Stimulated activated CD8-positive, alpha-beta memory T cell treated with anti-CD3 and anti-CD28 coated beads, Interleukin-4, amount 100 ng/mL, for 24 hours (primary cell): Measurements from ENCODE around the gene SKAP2.

Experiments
- DNase-seq: peaks from one replicate; pipeline ENCODE4 v3.0.0-alpha.2; 2020; ENCODE audit warnings: low read depth

SKAP2 gene

DNA sequence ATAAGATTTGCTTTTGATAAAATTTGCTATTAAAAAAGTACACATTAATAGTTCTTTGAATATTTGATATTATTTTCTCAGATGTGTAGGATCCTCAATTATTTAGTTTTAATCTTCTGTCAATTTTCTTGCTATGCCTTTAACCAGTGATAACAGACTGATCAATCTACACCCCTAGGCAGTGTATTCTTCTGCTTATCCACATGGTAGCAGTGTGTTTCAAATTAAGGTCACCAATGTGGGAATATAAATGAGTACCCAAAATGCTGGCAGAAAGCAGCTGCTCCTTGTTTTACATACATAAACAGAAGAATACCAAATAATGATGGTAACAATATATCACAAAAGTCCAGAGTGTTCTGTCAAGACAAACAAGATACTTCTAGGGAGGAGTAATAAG lies 87.0 kb downstream of the SKAP2 start:
- no peak for DNase-seq

DNA sequence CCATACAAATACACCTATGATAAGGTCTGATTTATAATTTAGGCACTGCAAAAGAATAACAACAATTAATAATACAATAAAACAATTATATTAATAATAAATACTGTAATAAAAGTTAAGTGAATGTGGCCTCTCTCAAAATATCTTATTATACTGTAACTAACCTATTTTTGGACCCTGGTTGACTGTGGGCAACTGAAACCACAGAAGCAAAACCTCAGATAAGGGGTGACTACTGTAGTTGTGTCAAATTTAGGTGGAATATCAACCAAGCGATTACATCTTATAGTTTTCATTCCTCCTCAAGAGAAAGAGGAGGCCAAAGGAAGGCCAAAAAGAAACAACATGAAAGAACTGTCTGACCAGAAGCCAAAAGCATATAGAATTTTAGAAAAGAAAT lies 103.9 kb downstream of the SKAP2 start:
- DNase-seq: no peak

DNA sequence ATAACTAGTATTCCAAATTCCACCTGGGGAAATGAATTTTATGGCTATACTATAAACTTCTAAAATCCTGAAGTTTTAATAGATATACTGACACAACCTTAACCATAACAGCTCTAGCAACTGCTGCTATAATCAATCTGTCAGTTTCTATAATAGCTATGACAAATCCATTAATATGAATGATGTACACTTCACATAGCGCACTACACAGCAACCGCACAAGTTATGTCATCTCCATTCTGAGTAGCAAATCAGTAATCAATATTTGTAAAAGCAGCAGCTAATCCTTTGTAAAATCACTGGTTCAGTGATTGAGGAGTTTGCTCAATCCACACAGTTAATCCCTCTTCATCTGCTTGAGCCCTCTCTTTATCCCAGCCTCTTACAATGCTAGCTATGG lies 105.3 kb downstream of the SKAP2 start:
- no peak for DNase-seq

DNA sequence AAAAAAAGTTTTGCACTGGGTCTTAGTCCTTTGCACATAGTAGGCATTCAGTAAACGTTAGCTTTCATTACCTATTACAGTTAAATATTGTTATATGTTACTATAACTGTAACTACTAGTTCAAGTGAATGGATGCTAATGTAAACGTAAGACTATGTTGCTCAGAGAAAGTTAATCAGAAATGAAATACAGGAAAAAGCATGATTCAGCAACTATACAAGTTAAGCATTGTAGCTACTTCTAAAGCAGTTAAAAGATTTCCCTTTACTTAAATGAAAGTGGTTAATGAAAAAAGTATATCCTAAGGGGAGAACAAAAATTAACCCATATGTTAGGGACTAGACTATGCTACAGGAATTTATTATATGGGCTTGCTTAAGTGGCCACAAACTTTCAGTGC lies 121.2 kb downstream of the SKAP2 start:
- DNase-seq: no peak

DNA sequence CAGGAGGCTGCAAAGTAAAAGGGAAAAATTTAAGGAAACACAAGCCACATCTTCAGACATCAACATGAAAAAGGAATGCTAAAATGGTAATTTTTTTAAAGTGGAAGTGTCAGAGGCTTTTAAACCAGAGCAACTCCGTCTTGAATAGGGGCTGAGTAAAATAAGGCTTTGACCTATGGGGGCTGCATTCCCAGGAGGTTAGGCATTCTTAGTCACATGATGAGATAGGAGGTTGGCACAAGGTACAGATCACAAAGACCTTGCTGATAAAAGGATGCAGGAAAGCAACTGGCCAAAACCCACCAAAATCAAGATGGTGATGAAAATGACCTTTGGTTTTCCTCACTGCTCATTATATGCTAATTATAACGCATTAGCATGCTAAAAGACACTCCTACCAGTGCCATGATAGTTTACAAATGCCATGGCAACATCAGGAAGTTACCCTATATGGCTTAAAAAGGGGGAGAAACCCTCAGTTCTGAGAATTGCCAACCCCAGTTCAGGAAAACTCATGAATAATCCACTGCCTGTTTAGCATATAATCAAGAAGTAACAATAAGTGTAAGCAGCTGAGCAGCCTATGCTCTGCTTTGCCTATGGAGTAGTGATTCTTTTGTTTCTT lies 128.3 kb downstream of the SKAP2 start:
- no peak for DNase-seq

DNA sequence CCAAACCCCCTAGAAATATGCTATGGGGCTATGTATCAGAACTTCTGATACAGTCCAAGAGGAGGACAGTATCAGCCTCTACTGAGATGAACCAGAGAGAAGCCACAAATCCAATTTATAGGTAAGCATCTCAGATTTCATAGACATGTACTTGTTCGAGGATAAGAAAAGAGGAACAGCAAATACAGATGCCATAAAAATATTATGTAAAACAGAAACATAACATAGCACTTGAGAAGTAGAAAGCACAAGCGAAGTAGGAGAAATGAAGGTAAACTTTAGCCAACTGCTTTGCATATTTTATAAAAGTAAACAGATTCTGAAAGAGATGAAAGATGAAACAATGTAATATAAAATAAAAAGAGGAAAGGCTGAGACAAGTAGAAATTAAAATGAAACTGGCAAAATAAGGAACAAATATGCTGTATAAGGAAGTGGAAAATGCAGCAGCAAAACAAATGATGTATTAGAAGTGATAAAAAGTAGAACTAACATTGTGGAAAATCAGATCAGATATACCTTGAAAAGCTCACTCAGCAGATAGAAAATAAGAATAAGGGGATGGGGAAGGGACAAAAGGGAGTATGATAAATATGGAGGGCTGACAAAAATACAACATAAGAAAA lies 135.1 kb downstream of the SKAP2 start:
- no peak for DNase-seq

DNA sequence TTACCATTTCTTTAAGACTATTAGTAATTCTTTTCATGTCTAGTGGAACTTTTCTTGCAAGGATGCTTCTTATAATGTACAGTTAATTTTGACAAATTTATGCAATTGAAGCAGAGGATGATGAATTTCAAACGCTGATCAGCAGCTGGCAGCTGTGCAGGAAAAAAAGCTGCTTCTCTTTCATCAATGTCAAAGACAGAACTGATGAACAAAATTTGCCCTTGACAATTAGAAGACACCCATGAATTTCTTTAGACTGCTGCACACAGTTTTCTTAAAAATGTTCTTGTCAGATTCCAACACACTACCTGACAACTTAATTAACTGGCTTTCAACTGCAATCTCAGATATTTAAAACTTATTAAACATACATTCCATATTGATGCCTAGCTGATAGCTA lies 138.3 kb downstream of the SKAP2 start:
- DNase-seq: no peak

DNA sequence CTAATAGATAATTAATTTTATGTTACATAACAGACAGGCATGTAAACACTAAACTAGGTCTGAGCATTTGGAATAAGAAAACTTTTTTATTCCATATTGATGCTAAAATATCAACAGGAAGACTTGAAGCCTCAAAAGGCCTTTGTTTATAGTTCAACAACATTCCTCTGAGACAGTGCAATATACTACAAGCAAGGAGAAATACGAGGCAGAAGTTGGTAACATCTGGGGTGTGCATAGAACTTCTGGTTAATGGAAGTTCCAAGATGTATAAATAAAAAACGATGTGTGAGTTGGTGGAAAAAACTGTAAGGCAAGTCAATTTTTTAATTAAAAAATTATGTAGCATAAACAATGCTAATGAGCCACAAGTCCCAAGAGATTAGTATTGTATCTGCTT lies 139.6 kb downstream of the SKAP2 start:
- no peak for DNase-seq

DNA sequence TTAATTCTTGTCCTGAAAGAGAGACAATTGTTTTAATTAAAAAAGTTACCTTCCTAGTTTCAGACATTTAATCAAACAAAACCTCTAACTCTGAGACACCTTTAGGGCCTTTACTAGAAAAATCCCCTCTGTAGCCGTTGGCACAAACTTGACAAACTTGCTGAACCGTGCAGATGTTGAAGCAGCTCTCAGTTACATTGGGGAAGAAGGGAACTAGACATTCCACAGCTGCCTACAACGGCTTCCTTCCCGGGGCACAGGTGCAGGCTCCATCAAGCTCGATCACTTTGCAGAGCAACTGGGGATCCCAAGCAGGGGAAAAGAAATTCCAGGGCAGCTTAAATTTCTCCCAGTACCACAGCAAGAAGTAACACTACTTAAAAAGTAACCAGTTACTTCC lies 141.3 kb downstream of the SKAP2 start:
- DNase-seq: no peak

DNA sequence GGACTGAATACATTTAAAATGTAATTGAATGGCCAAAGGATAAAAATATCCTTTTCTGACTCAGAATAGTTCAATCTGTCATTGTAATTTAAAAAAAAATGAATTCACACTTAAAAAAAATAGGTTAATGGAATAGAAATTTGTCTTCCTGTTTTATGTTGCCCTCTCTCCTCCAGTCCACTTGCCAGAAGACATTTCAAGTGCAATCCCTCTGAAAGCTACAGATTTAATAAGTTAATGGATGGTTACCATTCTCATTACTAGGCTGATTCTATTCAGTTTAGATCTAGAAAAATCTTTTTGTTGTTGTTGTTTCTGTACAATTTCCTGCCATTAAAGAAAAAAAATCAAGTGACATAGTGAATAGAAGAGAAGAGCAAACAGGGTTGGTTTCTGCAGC lies 142.9 kb downstream of the SKAP2 start:
- no peak for DNase-seq

DNA sequence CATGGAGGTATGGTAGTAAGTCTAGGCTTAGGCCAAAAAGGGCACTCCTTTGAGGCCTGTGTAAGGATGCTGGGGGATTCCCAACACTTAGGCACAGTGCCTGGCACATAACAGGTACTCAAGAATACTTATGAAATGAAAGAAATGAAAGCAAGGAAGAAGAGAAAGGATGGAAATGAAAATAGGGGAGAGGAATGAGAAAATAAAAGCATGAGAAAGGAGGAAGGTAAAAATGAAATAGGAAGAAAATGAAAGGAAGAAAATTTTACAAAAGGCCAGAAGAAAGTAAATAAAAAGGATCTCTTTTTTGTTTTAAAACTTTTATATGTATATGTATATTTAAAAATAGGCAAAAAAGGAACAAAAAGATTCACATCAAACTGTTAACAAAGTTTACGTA lies 146.3 kb downstream of the SKAP2 start:
- DNase-seq: no peak

DNA sequence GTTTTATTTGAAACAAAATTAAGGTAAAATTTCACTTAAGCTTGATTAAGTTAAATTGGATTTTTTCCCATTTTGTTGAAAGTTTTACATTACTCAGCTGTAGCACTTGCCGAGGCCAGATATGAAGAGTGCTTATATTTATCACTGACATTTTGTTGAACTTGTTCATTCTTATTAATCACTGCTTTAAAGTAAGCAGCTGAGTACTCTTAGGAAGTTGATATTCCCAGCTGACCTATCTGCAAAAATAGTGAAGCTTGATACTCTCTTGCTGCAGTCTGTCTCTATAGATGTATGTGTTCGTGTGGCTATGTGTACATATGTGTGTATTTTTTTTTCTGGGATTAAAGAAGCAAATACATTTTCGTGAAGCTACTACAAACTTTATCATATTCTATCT lies 150.0 kb downstream of the SKAP2 start:
- DNase-seq: no peak

DNA sequence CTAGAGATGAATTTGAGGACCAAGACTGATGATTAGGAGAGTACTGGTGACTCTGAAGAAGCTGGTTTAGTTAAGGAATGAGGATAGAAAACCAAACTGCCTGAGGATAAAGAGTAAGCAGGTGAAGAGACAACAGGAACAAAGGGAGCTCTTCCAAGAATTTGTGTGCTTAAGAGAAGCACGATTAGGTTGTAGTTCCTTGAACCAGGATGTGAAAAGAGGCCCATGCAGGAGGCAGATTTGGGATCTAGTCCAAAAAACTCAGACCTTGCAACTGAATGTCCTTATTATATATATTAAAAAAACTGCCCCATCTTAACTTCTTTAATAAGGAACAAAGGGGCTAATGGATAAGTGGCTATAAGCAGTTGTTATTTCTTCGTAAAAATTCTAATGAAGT lies 150.4 kb downstream of the SKAP2 start:
- DNase-seq: no peak

DNA sequence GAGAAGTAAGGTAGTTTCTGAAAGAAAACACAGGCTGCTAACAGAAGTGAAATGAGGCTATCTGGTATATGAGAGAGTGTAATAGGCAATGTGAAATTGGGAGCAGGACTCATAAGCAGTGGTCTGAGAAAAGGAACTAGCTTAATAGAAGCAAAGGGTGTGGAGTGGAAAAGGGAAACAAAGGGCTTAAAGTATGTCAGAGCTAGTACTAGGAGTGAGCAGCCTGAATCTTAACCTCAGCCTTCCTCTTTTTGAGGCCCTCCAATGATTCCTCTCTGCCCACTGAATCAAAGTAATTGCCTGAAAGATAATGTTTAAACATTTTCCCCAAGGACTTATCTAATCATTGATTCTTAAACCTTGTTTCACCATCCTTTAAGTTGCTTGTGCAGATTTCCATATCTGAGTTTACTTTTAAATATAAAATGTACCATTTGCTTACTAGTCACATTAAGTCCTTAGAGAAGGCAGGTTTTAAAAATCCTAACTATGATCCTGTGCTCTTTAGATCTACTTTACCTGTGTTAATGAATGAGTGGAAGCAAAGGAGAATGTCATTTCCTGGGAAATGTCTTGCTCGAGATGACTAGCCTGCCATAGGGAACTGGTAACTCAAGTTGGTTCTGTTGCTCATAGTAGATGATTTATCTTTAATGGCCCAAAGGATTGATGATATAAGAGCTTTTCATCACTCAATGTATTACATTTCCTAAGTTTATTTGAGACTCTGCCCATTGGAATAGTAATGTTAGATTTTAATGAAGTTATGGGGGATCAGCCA lies 155.0 kb downstream of the SKAP2 start:
- DNase-seq: no peak

DNA sequence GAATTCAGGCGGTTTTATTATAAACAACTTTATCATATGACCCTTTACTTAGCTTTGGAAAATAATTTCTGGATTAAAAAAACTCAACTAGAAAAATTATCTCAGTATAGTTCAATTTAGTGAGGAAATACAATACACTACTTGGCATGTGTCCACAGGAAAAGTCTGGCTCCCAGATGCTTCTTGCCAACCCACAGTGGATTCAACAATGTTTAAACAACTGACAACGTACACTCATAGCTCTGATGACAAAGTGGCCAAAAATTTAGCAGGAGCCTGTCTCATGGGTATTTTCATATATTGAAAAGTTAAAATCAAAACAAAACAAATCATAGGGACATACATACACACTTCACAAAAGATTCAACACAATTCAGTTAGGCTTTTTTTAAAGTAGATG lies 158.8 kb downstream of the SKAP2 start:
- no peak for DNase-seq

DNA sequence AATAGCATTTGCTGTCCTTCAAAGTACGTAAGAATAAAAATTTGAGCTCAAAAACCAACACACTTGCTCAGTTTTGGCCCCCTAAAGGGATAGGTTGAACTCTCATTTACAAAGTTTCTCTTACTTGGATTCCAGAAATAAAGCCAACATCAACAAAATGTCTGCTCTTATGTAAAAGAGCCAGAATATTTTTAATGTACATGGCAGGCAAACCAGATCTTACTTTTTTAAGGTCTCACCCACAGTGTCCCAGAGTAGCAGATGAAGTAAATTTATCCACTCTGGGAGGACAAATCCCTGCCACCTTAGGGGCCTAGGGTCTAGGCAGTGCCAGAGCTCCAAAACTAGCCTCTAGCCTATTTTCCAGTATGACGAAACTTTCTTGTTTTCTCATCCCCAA lies 159.6 kb downstream of the SKAP2 start:
- no peak for DNase-seq

DNA sequence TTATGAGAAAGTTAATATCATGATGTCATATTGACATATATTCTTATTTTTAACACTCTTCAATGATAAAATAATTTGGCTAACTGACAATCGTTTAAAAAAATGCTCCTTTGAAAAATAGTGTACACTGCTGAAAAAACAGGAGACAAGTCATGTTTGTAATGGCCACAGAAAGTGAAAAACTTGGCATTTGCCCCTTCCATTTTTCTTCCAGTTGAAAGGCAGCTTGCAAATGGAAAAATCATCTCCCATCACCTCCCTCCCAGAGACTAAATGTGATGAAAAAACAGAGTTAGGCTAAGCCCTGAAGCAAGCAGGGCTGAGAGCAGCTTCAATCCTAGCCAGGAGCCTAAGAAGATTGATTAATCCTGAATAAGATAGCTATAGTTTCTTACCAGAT lies 160.4 kb downstream of the SKAP2 start:
- DNase-seq: no peak

DNA sequence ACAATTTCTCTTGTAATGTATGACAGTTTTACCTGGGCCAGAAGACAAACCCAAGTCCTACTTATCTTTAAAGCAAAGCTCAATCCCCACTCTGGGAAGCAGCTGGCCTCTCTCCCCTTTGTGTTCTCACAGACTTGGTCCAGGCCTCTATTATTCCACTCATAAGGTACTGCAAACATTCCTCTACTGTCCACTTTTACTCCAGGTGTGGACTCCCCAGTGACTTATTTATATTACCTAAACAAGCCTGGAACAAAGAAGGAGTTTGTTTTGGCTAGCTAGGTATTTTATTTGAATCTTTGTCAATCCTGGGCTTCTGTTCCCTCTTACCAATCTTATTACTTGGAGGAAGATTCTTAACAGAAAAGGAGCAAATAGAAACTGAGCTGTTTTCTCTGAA lies 163.5 kb downstream of the SKAP2 start:
- no peak for DNase-seq

DNA sequence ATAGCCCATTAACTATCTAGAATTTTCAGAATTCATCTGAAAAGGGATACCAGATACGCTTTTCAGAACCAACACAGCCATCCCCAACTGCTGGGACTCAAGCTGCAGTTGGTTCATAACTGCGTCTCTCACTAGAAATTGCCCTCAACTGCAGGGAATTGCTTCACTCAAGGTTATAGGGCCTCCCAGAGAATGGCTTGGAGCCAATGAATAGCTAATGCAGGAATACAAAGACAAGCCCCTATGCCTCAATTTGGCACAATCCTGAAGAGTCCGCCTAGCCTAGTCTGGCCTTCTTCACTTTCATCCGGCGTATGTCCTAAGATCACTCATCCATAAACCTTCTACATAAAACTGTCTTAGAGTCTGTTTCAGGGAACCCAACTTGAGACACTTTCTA lies 164.0 kb downstream of the SKAP2 start:
- no peak for DNase-seq

DNA sequence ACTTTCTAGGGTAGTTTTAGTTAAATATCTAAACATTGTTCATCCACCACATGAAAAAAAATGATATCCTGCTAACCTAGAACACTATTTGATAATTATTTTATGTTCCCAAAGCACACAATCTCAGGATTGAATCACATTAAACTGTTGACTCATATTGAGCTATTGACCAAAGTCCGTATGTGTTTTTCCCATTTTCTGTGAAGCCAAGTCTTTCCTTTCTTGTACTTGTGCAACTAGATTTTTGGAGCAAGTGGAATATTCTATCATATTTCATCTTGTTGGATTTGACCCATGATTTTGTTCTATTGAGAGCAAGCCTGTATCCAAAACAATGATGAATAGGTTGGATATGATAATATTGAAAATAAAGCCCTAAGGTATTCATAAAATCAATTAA lies 164.6 kb downstream of the SKAP2 start:
- DNase-seq: no peak

DNA sequence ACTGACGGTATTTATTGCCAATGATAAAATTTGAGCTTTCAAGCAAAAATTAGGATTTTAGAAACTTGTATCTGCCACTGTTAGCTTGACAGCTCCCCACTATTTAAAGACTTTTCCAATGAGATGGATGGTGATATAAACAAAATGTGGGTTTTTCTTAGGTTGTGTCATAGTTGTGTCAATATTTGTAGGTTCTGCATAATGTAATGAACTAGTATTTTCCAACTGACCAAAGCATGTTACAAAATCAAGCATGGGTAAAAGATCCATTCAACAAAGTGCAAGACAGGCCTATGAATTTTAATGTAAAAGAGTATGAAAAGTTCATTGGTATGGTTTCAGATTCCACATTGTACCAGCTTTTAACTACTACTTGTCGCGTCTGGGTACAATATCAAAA lies 165.6 kb downstream of the SKAP2 start:
- DNase-seq: no peak

DNA sequence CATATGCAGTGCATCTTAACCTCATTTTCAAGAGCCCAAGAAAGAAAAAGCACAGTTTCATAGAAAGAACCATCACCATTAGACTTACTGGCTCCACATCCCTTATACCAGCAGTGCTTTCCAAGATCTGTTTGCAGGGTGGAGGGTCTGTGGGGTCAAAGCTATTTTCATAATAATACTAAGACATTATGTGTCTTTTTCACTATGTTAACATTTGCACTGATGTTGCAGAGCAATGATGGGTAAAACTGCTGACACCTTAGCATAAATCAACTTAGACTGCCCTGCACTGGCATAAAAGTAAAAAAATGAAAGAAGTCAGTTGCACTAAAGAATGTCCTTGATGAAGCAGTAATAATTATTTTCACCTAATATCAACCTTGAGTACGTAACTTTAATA lies 166.2 kb downstream of the SKAP2 start:
- DNase-seq: no peak

DNA sequence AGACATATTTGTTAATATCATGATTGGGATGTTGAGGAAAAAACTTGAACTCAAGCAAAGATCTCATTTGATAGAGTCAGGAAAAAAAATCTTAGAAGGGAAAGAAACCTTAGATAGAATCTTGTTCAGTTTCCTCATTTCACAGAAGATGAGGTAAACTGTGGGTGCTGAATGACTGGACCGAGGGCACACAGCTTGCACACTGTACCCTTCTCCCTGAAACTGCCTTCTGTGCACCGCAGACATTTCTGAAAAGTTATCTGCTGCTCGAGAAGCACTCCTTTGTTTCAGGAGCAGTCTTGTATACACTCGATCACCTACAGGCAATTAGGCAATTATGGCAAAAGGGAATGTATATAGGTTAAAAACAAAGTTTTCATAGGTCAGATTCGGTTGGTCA lies 167.4 kb downstream of the SKAP2 start:
- DNase-seq: no peak

DNA sequence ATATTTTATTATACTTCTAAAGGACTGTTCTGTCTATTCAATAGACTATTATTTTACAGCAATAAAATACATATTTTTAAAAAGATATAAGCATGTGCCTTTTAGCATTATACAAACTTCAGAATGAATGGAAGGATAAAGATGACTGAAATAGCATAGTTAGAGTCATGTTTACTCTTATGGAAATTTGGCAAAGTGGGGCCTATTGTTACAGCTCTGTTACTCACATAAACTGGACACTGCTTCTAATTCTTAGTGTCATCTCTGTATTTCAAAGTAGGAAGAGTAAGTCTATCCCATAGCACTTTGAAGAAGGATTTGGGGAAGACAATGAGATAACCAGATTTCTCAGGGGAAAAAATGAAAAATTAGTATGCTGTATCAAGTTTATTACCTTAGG lies 168.2 kb downstream of the SKAP2 start:
- DNase-seq: no peak
